Endothelial cell of umbilical vein (primary cell): Measurements from ENCODE around the gene SPAG16. TPM values are rescaled to one million over a fixed set of nuclear protein-coding genes. Genes with fewer than 3 reads are reported as not detected.

Source experiments
- BruUV-seq: library from RNA; stranded (reverse); fragments of 400-500 nt; replicated peaks from 2 replicates; lab custom pipeline; 2021; lab: Mats Ljungman, UMichigan
- CTCF ChIA-PET: fragments of 300-600, 350-600 bp; sonication (Branson Sonifier 250); formaldehyde crosslinking; loops from one replicate; lab custom pipeline; 2021; ENCODE audit warnings: antibody characterized with exemption, inconsistent platforms; lab: Charles Lee
- POLR2A ChIA-PET: fragments of 300-600, 350-600 bp; sonication (Branson Sonifier 250); formaldehyde crosslinking; loops from one replicate; lab custom pipeline; 2021; ENCODE audit warnings: antibody characterized with exemption, inconsistent platforms; lab: Charles Lee
- DNase-seq: peaks from one replicate; pipeline ENCODE4 v3.0.0-alpha.2; 2011; ENCODE audit warnings: low read depth, low spot score
- FAIRE-seq: peaks from 2 replicates; lab custom pipeline; 2011; peaks lifted over from hg19 to GRCh38; lab: Jason Lieb, UNC
- H2AFZ ChIP-seq: 2 replicates; pipeline ENCODE4 v1.6.0; 2012; ENCODE audit warnings: low read depth, low read length, control low read depth, inconsistent platforms
- H3K27ac ChIP-seq: 2 replicates; pipeline ENCODE4 v1.5.1; 2011; ENCODE audit warnings: low read depth, mild to moderate bottlenecking, control low read depth, low read length, moderate library complexity; ENCODE audit not compliant: insufficient read depth
- H3K27me3 ChIP-seq, 2 experiments: 2 replicates each; pipeline versions ENCODE4 v1.6.0 to v1.6.1; 2011; ENCODE audit warnings: low read length in 2 of 2, mixed read lengths in 1 of 2; ENCODE audit not compliant: control insufficient read depth in 2 of 2, insufficient read depth in 2 of 2
- H3K36me3 ChIP-seq, 2 experiments: 2 replicates in 1 of 2; 3 replicates in 1 of 2; pipeline ENCODE4 v1.5.1; 2011; ENCODE audit warnings: low read length in 2 of 2, mild to moderate bottlenecking in 1 of 2, moderate library complexity in 1 of 2; ENCODE audit not compliant: control insufficient read depth in 2 of 2, insufficient read depth in 2 of 2; ENCODE audit errors: extremely low read depth in 1 of 2
- H3K4me1 ChIP-seq: 3 replicates; pipeline ENCODE4 v1.5.1; 2011; ENCODE audit warnings: mild to moderate bottlenecking, low read length; ENCODE audit not compliant: control insufficient read depth, insufficient read depth; ENCODE audit errors: extremely low read depth
- H3K4me2 ChIP-seq: 2 replicates; pipeline ENCODE4 v1.6.1; 2011; ENCODE audit warnings: low read length, control low read depth, mixed read lengths; ENCODE audit not compliant: insufficient read depth
- H3K4me3 ChIP-seq, 3 experiments: fragments of 200-600 bp in 1 of 3; sonication (generic), shearing (Covaris generic) in 1 of 3; replicated peaks in 1 of 3; 2 replicates each; pipeline ENCODE4 v1.5.1; 2011 to 2016; ENCODE audit warnings: control low read depth in 3 of 3, low read length in 3 of 3, mild to moderate bottlenecking in 2 of 3, inconsistent platforms in 1 of 3, low read depth in 1 of 3, moderate library complexity in 1 of 3; ENCODE audit not compliant: insufficient read depth in 1 of 3
- H3K79me2 ChIP-seq: 2 replicates; pipeline ENCODE4 v1.6.0; 2012; ENCODE audit warnings: low read length, inconsistent platforms; ENCODE audit not compliant: control insufficient read depth, insufficient read depth
- H3K9ac ChIP-seq: replicated peaks from 2 replicates; pipeline ENCODE3; 2011; ENCODE audit warnings: low read length, control low read depth; ENCODE audit not compliant: insufficient read depth; ENCODE audit errors: extremely low read depth
- H3K9me1 ChIP-seq: replicated peaks from 3 replicates; pipeline ENCODE4 v1.6.0; 2011; ENCODE audit warnings: mild to moderate bottlenecking, low read length; ENCODE audit not compliant: control insufficient read depth, insufficient read depth; ENCODE audit errors: extremely low read depth
- H3K9me3 ChIP-seq: replicated peaks from 2 replicates; pipeline ENCODE4 v1.5.1; 2012; ENCODE audit warnings: low read length, inconsistent platforms; ENCODE audit not compliant: control insufficient read depth, insufficient read depth
- H4K20me1 ChIP-seq: replicated peaks from 2 replicates; pipeline ENCODE3; 2011; ENCODE audit warnings: mild to moderate bottlenecking, low read length; ENCODE audit not compliant: control insufficient read depth, insufficient read depth; ENCODE audit errors: extremely low read depth
- CTCF ChIP-seq, 2 donors: IDR thresholded peaks; 1 replicate in 1 of 2; 2 replicates in 1 of 2; pipeline ENCODE4 v1.5.1; 2011; ENCODE audit warnings: low read length in 2 of 2, mild to moderate bottlenecking in 2 of 2, moderate library complexity in 2 of 2, control low read depth in 1 of 2, inconsistent platforms in 1 of 2, low read depth in 1 of 2; ENCODE audit not compliant: insufficient read depth in 1 of 2; ENCODE audit errors: extremely low read depth in 1 of 2
- EZH2 ChIP-seq: IDR thresholded peaks from 2 replicates; pipeline ENCODE4 v1.6.1; 2012; ENCODE audit warnings: borderline replicate concordance, low read depth, mild to moderate bottlenecking, moderate library complexity, low read length, inconsistent platforms; ENCODE audit not compliant: severe bottlenecking
- FOS ChIP-seq: IDR thresholded peaks from 2 replicates; pipeline ENCODE4 v1.6.1; 2011; ENCODE audit warnings: mild to moderate bottlenecking, low read length, moderate library complexity, borderline replicate concordance; ENCODE audit not compliant: insufficient read depth
- GATA2 ChIP-seq: IDR thresholded peaks from 2 replicates; pipeline ENCODE4 v1.7.0; 2011; ENCODE audit warnings: low read depth, mild to moderate bottlenecking, moderate library complexity, mixed read lengths, low read length; ENCODE audit not compliant: insufficient read length, insufficient read depth
- JUN ChIP-seq: IDR thresholded peaks from 2 replicates; pipeline ENCODE4 v1.6.1; 2011; ENCODE audit warnings: borderline replicate concordance, low read depth; ENCODE audit not compliant: insufficient read length, insufficient read depth
- MAX ChIP-seq: IDR thresholded peaks from 2 replicates; pipeline ENCODE4 v1.6.1; 2011; ENCODE audit not compliant: insufficient read depth, insufficient read length
- MYC ChIP-seq: IDR thresholded peaks from one replicate; pipeline ENCODE4 v1.6.1; 2011; ENCODE audit warnings: mild to moderate bottlenecking, low read depth, low read length
- POLR2A ChIP-seq: IDR thresholded peaks from 2 replicates; pipeline ENCODE4 v1.6.1; 2012; ENCODE audit warnings: low read depth, mild to moderate bottlenecking, control low read depth, low read length
- POLR2AphosphoS5 ChIP-seq: IDR thresholded peaks from 2 replicates; pipeline ENCODE4 v1.6.1; 2012; ENCODE audit warnings: low read depth, mild to moderate bottlenecking, control low read depth, low read length, moderate library complexity; ENCODE audit not compliant: insufficient read depth
- dilution Hi-C: fragments of 300-500 bp; cut with MboI; formaldehyde crosslinking; loops from one replicate; pipeline ENCODE4 v1.15.0; 2019; ENCODE audit warnings: low sequenced_read_pairs; ENCODE audit not compliant: extremely low pct_ligation_motif_present
- intact Hi-C: fragments of 100-400 bp; cut with micrococcal nuclease; formaldehyde crosslinking; loops from one replicate; pipeline ENCODE4 v1.10.0; 2022
- polyA plus RNA-seq, 4 experiments: library from polyadenylated mRNA; depleted of rRNA in 3 of 4; stranded (reverse) in 3 of 4; unstranded in 1 of 4; fragments of >200 nt; gene quantifications; 2 replicates each; pipeline versions ENCODE4 v1.2.1 to v1.2.3, GENCODE V29; 2011 to 2012; ENCODE audit warnings: missing spikeins in 1 of 4
- total RNA-seq: library from RNA; stranded (reverse); gene quantifications from 2 replicates; pipeline ENCODE4 v1.2.3, GENCODE V29; 2021

SPAG16 gene
- total and polyA plus RNA-seq, 2 donors (not counting 3 experiments of a cell fraction or from before 2014, with no cell fraction given) = 4.0 to 7.7 TPM

- H3K9ac ChIP-seq = no peak overlapping the region
- POLR2A ChIA-PET = no interaction called here
- intact Hi-C loops = no loop called here
- no peak overlapping the region for H2AFZ ChIP-seq
- no peak overlapping the region for H3K4me3 ChIP-seq
- no peak for FAIRE-seq
- BruUV-seq = no TSS peak
- H3K27ac ChIP-seq = no peak overlapping the region
- no peaks in the 10 kb centered on the region for H3K4me1 ChIP-seq
- CTCF ChIA-PET = no interaction called here
- H3K9me1 ChIP-seq = no peaks in the 10 kb centered on the region
- H3K4me2 ChIP-seq = no peak overlapping the region
- dilution Hi-C loops = no loop called here
- no peaks in the 10 kb centered on the region for H3K36me3 ChIP-seq
- DNase-seq = no peak
- H4K20me1 ChIP-seq = no peaks in the 10 kb centered on the region
- no peaks in the 10 kb centered on the region for H3K79me2 ChIP-seq
- H3K9me3 ChIP-seq = no peaks in the 10 kb centered on the region
- TF ChIP-seq EZH2 (no peak), JUN (no peak), CTCF (IDR thresholded peaks at IDR 0.05; ENCODE audit: extremely low read depth in 1 of 2, insufficient read depth in 1 of 2, low read depth in 1 of 2, low read length in 2 of 2) (no peak), MYC (no peak), POLR2A (no peak), GATA2 (no peak), POLR2AphosphoS5 (no peak), FOS (no peak), MAX (no peak)
- no peaks in the 10 kb centered on the region for H3K27me3 ChIP-seq
These were observed 343.7 kb downstream of the SPAG16 start for GRCh38 chr2:213627835-213628460.
